Tibial nerve (tissue), 4 donors: ENCODE data around the gene NFKB1. TPM values are rescaled to one million over a fixed set of nuclear protein-coding genes. Genes with fewer than 3 reads are reported as not detected.

ENCODE experiments used
- DNase-seq, 2 donors: peaks; one replicate each; pipeline ENCODE4 v3.0.0-alpha.2; 2019; ENCODE audit warnings: low spot score in 2 of 2
- H3K27ac ChIP-seq, 4 donors: fragments of 200-600 bp; sonication (generic) in 3 of 4; one replicate each; pipeline ENCODE4 v1.5.1; 2017 to 2019; ENCODE audit warnings: mild to moderate bottlenecking in 1 of 4
- H3K27me3 ChIP-seq, 2 donors: fragments of 200-600 bp; sonication (generic) in 1 of 2; one replicate each; pipeline versions ENCODE4 v1.5.1 to v1.6.0; 2017 to 2019
- H3K36me3 ChIP-seq, 3 donors: fragments of 200-600 bp; sonication (generic); one replicate each; pipeline ENCODE4 v1.5.1; 2018 to 2019
- H3K4me1 ChIP-seq, 4 donors: fragments of 200-600 bp; sonication (generic) in 3 of 4; one replicate each; pipeline ENCODE4 v1.5.1; 2017 to 2019
- H3K4me3 ChIP-seq, 4 donors: fragments of 200-600 bp; sonication (generic) in 3 of 4; one replicate each; pipeline ENCODE4 v1.5.1; 2017 to 2019; ENCODE audit warnings: mild to moderate bottlenecking in 1 of 4, moderate library complexity in 1 of 4
- H3K9me3 ChIP-seq, 4 donors: fragments of 200-600 bp; sonication (generic) in 3 of 4; one replicate each; pipeline ENCODE4 v1.5.1; 2017 to 2019
- EP300 ChIP-seq, 2 donors: sonication (generic); formaldehyde crosslinking; IDR thresholded peaks; one replicate each; pipeline ENCODE4 v1.6.1; 2017; ENCODE audit warnings: antibody characterized with exemption in 2 of 2, mild to moderate bottlenecking in 1 of 2
- POLR2A ChIP-seq, 2 donors: fragments of 450-650 bp; IDR thresholded peaks; one replicate each; pipeline ENCODE4 v1.6.1; 2017; ENCODE audit warnings: antibody characterized with exemption in 2 of 2, mild to moderate bottlenecking in 2 of 2, moderate library complexity in 2 of 2
- WGBS, 2 donors: methylation state at CpG; one replicate each; pipeline ENCODE4 v1.1.5; 2018; 5-methylcytosine and 5-hydroxymethylcytosine counted together
- total RNA-seq, 4 donors: library from RNA; depleted of rRNA; stranded (reverse); fragments of >200 nt; gene quantifications; one replicate each; pipeline ENCODE4 v1.1.0, GENCODE V29; 2016
- TF ChIP-seq, protein P1 (sequence below), 5 experiments: fragments of 200-600 bp in 3 of 5; fragments of 450-650 bp in 2 of 5; sonication (generic) in 3 of 5; IDR thresholded peaks; one replicate each; pipeline ENCODE4 v1.5.1; 2016 to 2019; ENCODE audit warnings: antibody characterized with exemption in 5 of 5, mild to moderate bottlenecking in 3 of 5, moderate library complexity in 2 of 5

The NFKB1 gene
- total RNA-seq, 4 donors from 2014 or later = 21.6 to 44.8 (median 28.3) TPM

DNA sequence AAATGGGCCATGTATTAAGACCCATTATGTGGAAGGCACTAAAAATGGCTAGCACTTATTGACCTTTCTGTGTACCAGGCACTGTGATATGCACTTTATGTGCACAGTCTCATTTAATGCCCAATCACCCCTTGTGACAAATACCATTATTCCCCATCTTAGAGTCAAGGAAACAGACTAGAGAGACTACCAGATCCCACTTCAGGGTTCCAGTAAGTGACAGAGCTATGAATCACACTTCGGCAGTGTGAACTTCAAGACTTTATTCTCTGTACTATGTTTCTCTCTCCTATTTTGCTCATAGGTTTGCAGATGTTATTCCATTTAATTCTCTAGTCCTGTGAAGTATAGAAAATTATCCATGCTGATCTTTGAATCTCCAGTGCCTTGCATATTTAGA, 107.0 kb downstream of the NFKB1 start:
- Histone ChIP-seq H3K27ac (no peak overlapping the region), H3K4me3 (no peak overlapping the region), H3K4me1 (no peaks in the 10 kb centered on the region), H3K36me3 (peaks cover 0 to 81% (median 16%) of the 10 kb centered on the region in 3 donors), H3K27me3 (no peaks in the 10 kb centered on the region), H3K9me3 (no peaks in the 10 kb centered on the region)
- no peak for TF ChIP-seq POLR2A (IDR thresholded peaks at IDR 0.05)
- no peak for TF ChIP-seq EP300 (IDR thresholded peaks at IDR 0.05)
- TF ChIP-seq, protein P1, sequence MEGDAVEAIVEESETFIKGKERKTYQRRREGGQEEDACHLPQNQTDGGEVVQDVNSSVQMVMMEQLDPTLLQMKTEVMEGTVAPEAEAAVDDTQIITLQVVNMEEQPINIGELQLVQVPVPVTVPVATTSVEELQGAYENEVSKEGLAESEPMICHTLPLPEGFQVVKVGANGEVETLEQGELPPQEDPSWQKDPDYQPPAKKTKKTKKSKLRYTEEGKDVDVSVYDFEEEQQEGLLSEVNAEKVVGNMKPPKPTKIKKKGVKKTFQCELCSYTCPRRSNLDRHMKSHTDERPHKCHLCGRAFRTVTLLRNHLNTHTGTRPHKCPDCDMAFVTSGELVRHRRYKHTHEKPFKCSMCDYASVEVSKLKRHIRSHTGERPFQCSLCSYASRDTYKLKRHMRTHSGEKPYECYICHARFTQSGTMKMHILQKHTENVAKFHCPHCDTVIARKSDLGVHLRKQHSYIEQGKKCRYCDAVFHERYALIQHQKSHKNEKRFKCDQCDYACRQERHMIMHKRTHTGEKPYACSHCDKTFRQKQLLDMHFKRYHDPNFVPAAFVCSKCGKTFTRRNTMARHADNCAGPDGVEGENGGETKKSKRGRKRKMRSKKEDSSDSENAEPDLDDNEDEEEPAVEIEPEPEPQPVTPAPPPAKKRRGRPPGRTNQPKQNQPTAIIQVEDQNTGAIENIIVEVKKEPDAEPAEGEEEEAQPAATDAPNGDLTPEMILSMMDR (IDR thresholded peaks at IDR 0.05) = no peak
- WGBS, 2 donors = 83 to 89% methylated on average over 1 of the region's 1 CpG
- no peak for DNase-seq

DNA sequence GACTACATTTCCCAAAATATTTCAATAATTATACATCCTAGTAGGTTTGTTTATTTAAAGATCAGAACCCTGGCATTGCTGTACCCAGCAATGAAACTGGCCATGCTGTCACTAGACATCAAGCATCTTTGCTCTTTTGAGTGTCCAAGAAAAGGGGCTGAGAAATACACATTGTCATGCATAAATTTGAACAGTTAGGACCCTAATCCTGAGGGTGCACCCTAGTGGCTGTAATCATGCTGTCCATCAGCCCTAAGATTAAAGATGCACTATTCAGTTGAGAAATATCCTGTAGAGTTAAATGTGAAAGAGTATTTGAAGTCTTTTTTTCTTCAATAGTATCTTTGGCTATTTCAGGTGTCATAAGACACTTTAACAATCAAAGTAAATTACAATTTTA, 108.8 kb downstream of the NFKB1 start:
- no peaks in the 10 kb centered on the region for H3K27me3 ChIP-seq
- peaks cover 0 to 84% (median 16%) of the 10 kb centered on the region in 3 donors for H3K36me3 ChIP-seq
- H3K27ac ChIP-seq = no peak overlapping the region
- no peak overlapping the region for H3K4me3 ChIP-seq
- DNase-seq = no peak
- no peak for TF ChIP-seq POLR2A (IDR thresholded peaks at IDR 0.05)
- TF ChIP-seq, protein P1 (IDR thresholded peaks at IDR 0.05) = peak in 1 of 5 experiments; percentile 16
- H3K9me3 ChIP-seq = no peaks in the 10 kb centered on the region
- H3K4me1 ChIP-seq = no peaks in the 10 kb centered on the region

DNA sequence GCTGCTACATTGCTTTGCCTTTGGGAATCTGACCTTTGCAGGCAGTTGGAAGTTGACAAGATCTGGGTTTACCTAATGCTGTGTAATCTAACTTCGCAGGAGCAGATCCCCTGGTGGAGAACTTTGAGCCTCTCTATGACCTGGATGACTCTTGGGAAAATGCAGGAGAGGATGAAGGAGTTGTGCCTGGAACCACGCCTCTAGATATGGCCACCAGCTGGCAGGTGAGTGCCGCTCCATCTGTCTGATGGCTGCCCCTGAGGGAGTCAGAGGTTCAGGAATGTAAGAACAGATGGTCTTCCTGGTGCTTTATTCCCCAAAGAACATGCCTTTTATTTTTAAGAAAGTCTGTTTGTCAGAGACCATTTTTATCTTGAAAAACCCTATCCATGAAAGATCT, 109.3 kb downstream of the NFKB1 start:
- Histone ChIP-seq H3K36me3 (peaks cover 0 to 89% (median 16%) of the 10 kb centered on the region in 3 donors), H3K27ac (no peak overlapping the region), H3K9me3 (no peaks in the 10 kb centered on the region), H3K4me1 (no peaks in the 10 kb centered on the region), H3K4me3 (no peak overlapping the region), H3K27me3 (no peaks in the 10 kb centered on the region)
- WGBS, 2 donors = 83 to 94% methylated on average over 3 of the region's 3 CpGs
- TF ChIP-seq EP300 (IDR thresholded peaks at IDR 0.05) = no peak
- no peak for DNase-seq

DNA sequence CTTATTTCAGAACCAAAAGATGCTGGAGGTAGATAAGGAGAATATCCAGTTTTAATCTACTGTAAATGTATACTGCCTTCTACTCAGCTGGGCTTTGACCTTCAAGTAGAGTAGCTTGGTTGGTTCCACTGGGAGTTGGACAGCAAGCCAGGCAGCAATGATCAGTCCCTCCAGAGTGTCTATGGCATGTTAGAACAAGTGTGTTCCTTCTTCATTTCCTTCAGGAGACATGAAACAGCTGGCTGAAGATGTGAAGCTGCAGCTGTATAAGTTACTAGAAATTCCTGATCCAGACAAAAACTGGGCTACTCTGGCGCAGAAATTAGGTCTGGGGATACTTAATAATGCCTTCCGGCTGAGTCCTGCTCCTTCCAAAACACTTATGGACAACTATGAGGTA, 111.1 kb downstream of the NFKB1 start:
- TF ChIP-seq EP300 (IDR thresholded peaks at IDR 0.05) (no peak), POLR2A (IDR thresholded peaks at IDR 0.05) (no peak)
- Histone ChIP-seq H3K4me3 (no peak overlapping the region), H3K27ac (peak overlapping the region in 1 of 4 donors; percentile 21), H3K4me1 (no peaks in the 10 kb centered on the region), H3K27me3 (no peaks in the 10 kb centered on the region), H3K36me3 (peaks cover 0 to 97% (median 13%) of the 10 kb centered on the region in 3 donors), H3K9me3 (no peaks in the 10 kb centered on the region)
- no peak for DNase-seq
- WGBS, 2 donors = 87 to 90% methylated on average over 2 of the region's 2 CpGs

DNA sequence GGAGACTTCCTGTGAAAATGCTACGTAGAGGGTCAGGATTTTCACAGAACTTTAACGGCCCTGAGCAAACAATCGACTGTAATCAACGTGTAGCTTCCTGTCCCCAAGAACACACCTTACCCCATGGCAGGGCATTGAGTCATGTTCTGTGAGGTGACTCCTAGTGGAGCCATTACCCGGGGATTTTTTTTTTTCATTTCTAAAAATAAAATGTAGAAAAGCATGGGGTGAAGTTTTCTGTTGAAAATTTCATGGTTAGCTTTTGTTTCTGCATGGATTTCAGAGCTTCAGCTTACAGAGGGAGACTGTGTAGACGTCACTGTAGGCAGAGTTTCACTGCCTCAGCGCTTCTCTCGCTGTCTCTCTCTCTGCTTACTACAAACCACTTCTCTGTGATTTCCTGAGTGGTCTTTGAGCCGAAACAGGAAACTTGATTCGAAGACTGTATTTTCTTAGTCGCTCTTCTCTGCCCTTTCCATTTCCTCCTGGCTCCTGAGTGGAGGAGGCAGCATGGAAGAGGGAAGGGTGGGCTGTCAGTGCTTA, 111.7 kb downstream of the NFKB1 start:
- no peak for DNase-seq
- Histone ChIP-seq H3K9me3 (no peaks in the 10 kb centered on the region), H3K4me1 (no peaks in the 10 kb centered on the region), H3K27me3 (no peaks in the 10 kb centered on the region), H3K27ac (peak overlapping the region in 1 of 4 donors; percentile 21), H3K4me3 (no peak overlapping the region), H3K36me3 (peaks cover 0 to 93% (median 10%) of the 10 kb centered on the region in 3 donors)
- WGBS, 2 donors = 69 to 75% methylated on average over 11 of the region's 11 CpGs
- no peak for TF ChIP-seq POLR2A (IDR thresholded peaks at IDR 0.05)
- TF ChIP-seq, protein P1 (IDR thresholded peaks at IDR 0.05) = no peak
- TF ChIP-seq EP300 (IDR thresholded peaks at IDR 0.05) = no peak

DNA sequence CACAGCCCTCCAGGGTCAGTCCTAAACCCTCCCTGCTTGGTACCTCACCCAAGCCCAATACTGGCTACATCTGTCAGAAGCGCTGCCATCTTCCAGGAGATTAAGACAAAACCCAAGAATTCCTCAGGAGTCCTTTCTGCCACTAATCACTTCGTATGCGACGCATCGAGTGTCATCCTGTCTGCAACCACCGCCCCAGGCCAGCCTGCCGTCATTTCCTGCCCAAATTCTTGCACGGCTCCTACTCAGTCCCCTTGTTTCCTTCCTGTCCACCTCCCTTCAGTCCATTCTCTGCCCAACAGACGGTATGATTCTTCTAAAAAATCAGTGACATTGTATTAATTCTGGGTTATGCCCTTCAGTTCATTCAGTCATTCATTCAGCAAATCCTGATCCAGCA, 113.6 kb downstream of the NFKB1 start:
- H3K36me3 ChIP-seq = peaks cover 0 to 76% (median 10%) of the 10 kb centered on the region in 3 donors
- 71 to 73% methylated on average over 9 of the region's 9 CpGs for WGBS, 2 donors

More for the DNA sequence above, 113.6 kb downstream of the NFKB1 start:
- DNase-seq = no peak
- Histone ChIP-seq H3K27me3 (no peaks in the 10 kb centered on the region), H3K9me3 (no peaks in the 10 kb centered on the region), H3K27ac (peak overlapping the region in 1 of 4 donors; percentile 20), H3K4me1 (no peaks in the 10 kb centered on the region), H3K4me3 (no peak overlapping the region)
- TF ChIP-seq, protein P1 (IDR thresholded peaks at IDR 0.05) = no peak
- TF ChIP-seq POLR2A (IDR thresholded peaks at IDR 0.05) (no peak), EP300 (IDR thresholded peaks at IDR 0.05) (no peak)
